ENCODE data around the gene ALDH1A3.

Gene ALDH1A3

DNA sequence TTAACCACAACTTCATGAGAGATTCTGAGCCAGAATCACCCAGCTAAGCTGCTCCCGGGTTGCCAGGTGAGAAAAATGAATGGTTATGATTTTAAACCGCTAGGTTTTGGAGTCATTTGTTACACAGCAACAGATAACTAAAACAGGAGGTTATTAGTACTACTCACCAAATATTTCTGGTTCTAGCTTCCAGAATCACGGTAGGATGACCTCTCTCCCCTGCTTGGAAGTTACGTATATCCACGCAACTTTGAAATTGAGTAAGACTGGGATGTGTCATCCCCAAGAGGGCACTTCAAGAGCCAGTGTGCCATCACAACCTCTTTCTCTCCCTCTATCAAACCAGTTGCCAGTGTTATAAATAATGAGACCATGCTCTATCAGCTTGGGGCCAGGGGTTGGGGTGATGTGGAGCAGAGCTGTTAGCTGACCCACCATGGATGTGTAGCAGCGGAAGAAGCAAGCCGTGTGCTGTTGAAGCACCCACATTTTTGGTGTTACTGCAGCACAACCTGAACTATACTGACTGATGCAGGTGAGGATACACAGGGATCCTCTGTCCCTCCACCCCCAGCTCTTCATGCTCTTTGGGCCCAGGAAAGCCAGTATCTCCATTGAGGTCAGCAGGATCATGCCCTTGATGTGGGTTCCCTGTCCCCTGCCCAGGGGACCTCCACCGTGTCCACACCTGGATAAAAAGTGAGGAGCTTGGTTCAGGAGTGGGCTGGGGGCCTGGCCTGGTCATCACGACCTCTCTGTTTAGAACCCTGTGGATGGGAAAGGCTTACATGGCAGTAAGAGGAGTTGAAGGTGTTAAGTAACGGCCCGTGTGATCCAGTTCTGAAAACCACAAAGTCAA, 19.4 kb upstream of the ALDH1A3 start:
- FAIRE-seq = no peak

DNA sequence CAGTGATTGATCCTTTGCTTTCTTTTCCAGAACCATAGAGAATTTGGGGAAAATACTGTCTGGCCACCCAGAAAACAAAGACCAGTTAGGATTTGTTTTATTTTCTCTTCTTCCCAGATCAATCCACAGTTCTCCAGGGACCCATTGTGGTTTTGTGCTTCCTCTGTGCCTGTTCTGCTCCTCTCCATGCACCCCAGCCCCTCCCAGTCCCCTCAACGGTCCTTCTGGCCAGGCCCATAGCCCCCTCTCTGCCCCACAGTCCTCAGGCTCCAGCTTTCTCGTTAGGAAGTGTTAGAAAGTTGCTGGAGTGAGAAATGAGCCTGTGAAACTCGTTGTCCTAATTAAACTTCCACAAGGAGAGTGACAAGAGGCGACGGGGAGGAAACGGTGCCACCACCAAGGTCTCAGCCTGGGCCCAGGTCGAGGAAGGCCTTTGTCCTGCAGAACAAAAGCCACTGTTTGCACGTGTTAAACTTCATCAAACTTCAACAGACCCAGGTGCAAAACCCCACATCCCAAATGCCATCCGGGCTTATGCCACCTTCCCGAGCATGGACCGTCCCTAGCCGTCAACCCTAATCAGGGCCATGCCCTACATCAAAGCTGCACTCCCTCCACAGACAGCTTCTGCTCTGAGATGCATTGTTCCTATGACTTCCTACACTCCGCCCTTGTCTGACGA, 18.7 kb upstream of the ALDH1A3 start:
- no peak for FAIRE-seq

DNA sequence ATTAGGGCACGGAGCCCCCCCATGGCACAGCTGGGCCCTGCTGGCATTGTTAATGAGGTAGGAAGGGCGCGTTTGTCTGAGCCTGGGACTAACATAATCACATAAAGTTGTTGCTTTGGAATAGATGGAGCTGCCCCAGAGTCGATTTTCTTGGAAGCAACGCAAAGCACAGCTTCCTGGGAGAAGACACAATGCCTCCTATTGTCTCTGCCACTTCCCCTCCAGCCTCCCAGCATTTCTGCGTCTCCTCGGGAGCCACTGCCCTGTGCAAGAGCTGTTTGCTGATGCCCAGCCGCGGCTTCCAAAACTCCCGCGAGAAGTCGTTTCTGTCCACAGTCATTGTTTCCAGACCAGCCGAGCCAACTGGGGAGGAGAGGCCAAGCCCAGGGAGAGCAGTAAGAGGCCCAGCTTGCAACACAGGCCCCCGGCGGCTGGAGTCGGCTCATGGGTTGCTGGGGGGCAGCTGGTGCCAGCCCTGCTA, 18.1 kb upstream of the ALDH1A3 start:
- FAIRE-seq = no peak

DNA sequence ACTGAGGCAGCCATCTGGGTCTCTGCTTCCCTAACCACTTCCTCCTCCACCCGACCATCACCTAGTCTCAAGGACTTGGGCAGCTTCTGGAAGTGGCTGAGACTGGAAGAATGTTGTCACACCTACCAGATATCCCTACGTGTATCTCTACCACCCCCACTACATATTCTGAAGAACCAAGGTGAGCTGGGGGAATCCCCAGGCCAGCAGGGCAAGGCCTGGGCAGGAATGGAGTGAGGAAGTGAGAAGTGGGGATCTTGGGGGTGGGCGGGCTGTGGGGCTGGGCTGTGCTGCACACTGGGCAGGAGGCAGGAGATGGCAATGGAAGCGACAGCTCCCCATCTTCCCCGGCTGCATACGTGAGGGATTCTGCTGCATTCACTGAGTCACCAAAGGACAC, 17.5 kb upstream of the ALDH1A3 start:
- FAIRE-seq = no peak

DNA sequence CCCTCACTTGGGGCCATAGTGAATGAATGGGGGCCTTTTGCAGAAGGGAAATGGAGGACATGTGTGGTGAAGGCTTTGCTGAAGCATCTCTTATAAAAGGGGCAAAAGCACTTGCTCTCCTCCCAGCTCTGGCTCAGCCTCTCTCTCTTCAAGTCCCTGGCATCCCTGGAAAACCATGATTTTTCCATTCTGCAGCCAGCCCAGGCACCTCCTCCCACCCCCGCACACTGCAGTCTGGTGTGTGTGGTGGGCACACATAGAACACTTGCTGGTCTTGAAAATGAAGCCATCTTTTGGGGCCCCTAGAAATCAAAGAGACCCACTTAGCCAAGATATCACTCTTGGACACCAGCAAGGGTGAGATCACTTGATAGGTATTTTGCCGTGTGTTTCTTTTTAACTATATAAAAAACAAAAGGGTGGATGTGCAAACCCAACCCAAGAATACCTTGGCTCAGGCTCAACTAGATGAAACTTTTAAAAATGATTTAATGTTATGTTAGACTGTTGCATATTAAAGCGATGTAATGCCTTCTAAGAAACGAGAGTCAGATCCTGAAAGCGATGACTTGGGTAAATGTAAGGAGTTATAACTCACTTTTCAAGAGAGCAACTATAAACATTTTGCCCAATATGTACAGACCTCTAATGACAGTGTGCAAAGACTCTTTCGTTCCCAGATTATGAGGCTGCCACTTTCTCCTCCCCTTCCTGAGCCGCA, 16.4 kb upstream of the ALDH1A3 start:
- no peak for FAIRE-seq

DNA sequence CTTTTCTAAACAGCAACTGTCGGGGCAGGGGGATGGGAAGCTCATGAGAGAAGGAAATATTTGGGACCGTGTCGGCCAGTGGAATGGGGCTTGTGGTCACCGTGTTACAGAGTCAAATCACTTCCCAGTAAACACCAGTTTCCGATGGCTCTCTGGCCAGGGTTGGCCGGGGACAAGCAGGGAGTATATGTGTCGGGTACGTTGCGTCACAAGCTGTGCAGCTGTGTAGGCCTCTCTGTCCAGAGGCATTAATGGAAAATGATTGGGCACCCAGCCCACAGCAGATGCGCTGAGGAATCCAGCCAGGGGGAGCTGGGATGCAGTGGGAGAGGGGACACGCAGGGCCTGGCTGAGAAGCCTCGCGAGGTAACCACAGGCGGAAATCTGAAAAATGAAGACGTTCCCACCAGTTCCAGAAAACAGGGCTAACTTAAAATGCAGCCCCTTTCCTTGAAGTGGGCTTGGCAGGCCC, 15.8 kb upstream of the ALDH1A3 start:
- FAIRE-seq = no peak

DNA sequence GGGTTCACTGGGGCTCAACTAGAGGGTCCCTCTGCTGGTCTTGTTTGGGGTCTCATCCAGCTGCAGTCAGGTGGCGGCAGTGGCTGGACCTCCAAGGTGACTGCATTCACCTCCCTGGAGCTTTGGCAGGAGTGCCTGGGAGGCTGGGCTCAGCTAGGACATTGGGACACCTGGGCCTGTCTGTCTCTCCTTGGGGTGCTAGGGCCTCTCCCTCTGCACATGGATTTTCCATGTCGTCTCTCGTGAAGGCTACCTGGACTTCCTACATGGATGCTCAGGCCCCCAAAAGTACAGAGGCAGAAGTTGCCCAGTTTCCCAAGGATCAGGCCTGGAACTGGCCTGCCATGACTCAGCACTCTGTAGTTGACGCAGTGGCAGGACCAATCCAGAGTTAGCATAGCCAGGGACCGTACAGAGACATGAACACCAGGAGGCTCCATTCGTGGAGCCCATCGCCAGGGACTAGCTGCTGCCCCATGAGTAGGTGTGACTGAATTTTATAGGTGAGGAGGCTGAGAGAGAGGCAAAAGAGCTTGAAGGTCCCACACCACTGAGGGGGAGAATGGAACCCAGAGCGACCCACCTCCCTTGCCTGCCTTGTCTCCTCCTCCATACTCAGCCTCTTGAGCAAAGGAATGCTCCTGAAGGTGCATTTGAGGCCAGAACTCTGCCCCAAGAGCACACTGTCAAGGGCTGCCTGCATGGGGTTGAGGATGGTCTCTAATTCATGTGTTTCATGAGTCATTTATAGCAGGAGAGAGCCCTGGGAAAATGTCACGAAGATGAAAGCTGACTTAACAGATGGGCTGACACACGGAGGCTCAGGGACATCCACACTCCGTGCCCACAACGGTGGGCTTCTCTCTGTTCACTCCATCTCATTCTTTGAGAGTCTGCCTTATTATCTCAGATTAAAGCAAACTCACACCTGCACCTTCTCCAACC, 13.0 kb upstream of the ALDH1A3 start:
- no peak for FAIRE-seq

- FAIRE-seq = no peak
Observed at GRCh38 chr15:100867433-100867832, 12.2 kb upstream of the ALDH1A3 start.

DNA sequence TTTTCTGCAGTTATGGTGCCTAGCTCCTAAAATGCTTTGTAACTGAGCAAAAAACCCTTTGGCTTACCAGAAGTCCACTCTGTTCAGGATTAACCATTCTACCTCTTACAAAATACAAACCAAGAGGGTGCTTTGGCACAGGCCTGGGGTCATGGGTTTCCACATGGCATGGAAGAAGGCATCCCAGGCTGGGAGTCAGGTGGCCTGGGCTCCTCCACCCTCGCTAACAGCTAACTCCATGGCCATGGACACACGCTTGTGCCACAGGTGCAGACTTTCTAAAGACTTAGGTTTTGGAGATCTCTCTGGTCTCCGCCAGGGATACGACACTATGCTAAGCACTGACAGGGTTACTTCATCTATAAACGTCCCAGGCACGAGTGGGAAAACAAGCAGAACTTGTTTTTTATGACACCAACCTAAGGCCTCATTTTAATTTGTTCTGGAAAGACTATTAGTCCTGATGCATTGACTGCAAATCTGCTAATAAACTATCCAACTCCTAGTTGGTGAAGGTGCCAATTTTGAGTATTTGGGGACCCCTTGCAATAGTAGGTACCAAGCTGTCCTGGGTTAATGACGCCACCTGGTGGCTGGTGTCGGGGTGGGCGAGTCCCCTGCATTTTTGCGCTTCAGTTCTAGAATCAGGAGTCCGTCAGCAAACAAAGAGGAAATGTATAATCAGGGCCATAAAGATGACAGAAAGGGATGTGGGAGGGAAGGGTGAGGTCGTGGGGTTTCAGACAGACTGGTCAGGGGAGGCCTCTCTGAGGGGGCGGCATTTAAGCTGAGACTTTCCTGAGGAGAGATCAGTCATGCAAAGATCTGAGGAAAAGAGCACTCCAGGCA, 10.3 kb upstream of the ALDH1A3 start:
- no peak for FAIRE-seq

- no peak for FAIRE-seq
Observed at GRCh38 chr15:100873029-100873677, 6.5 kb upstream of the ALDH1A3 start.

- no peak for FAIRE-seq
Observed at GRCh38 chr15:100875495-100875894, 4.1 kb upstream of the ALDH1A3 start.

- FAIRE-seq = no peak
Observed at GRCh38 chr15:100875976-100876375, 3.7 kb upstream of the ALDH1A3 start.

GRCh38 chr15:100877551-100877950, 2.1 kb upstream of the ALDH1A3 start:
- no peak for FAIRE-seq

- FAIRE-seq = no peak
Observed at GRCh38 chr15:100878130-100878529, 1.5 kb upstream of the ALDH1A3 start.

DNA sequence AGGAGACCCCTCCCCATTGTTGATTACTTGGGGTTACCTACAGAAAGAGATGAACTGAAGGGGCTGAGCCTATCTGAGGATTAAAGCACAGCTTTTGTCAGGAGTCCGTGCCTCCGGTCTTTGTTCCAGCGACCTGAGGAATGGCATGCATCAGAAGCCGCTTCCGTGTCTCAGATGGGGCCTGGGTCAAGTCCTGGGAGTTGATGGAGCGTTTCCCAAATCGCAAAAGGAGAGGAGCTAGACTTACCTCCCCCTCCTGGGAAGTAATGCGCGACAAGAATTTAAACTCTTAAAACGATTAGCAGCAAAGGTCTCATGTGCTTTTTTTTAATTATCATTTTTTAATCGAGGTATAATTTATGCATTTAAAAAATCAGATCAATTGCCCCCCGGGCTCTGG, 983 bp upstream of the ALDH1A3 start:
- no peak for FAIRE-seq

GRCh38 chr15:100879061-100879463, 569 bp upstream of the ALDH1A3 start:
- FAIRE-seq = no peak

- FAIRE-seq = no peak
Observed at GRCh38 chr15:100880139-100880896, 687 bp downstream of the ALDH1A3 start.

GRCh38 chr15:100880897-100881242, 1.2 kb downstream of the ALDH1A3 start:
- FAIRE-seq = no peak

GRCh38 chr15:100881573-100882336, 2.1 kb downstream of the ALDH1A3 start:
- no peak for FAIRE-seq
